ENCODE results near the gene LHX5. TPM values are rescaled to one million over a fixed set of nuclear protein-coding genes. Genes with fewer than 3 reads are reported as not detected.

LHX5 gene
- total RNA-seq, 4 donors from 2014 or later = not detected

DNA sequence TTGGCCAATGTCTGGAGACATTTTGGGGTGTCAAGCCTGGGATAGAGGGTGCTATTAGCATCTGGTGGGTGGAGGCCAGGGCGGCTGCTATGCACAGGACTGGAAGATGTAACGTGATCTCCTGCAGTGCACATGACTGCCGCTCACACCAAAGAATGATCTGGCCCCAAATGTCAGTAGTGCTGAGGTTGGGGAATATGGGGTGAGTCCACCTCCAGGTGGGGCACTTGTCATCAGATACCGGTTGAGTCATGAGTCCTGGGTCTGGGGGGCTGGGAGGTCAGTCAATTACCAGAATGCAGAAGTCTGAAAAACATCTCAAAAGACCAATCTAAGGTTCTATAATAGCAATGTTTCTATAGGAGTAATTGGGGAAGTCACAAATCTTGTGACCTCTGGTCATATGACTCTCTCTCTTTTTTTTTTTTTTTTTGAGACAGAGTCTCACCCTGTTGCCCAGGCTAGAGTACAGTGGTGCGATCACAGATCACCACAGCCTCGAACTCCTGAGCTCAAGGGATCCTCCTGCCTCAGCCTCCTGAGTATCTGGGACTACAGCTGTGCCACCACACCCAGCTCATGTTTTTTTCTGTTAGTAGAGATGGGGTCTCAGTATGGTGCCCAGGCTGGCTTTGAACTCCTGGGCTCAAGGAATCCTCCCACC is 55.4 kb downstream of the LHX5 start:
- DNase-seq (ENCODE audit: low spot score in 2 of 2) = peak in 1 of 2 donors; percentile 29
- TF ChIP-seq POLR2A (IDR thresholded peaks at IDR 0.05) = no peak
- TF ChIP-seq, protein P1, sequence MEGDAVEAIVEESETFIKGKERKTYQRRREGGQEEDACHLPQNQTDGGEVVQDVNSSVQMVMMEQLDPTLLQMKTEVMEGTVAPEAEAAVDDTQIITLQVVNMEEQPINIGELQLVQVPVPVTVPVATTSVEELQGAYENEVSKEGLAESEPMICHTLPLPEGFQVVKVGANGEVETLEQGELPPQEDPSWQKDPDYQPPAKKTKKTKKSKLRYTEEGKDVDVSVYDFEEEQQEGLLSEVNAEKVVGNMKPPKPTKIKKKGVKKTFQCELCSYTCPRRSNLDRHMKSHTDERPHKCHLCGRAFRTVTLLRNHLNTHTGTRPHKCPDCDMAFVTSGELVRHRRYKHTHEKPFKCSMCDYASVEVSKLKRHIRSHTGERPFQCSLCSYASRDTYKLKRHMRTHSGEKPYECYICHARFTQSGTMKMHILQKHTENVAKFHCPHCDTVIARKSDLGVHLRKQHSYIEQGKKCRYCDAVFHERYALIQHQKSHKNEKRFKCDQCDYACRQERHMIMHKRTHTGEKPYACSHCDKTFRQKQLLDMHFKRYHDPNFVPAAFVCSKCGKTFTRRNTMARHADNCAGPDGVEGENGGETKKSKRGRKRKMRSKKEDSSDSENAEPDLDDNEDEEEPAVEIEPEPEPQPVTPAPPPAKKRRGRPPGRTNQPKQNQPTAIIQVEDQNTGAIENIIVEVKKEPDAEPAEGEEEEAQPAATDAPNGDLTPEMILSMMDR (IDR thresholded peaks at IDR 0.05) = no peak
- no peak overlapping the region for H3K4me3 ChIP-seq (ENCODE audit: low read depth, poor library complexity, severe bottlenecking)
- WGBS, 2 donors = 30 to 40% methylated on average over 6 of the region's 6 CpGs
- intact Hi-C loops (cut with DNase I; ENCODE audit: low total_unique reads) = loop anchor here (5.0 kb wide), 1 partner anchor 1699 kb away; no protein-coding TSS in a partner anchor

DNA sequence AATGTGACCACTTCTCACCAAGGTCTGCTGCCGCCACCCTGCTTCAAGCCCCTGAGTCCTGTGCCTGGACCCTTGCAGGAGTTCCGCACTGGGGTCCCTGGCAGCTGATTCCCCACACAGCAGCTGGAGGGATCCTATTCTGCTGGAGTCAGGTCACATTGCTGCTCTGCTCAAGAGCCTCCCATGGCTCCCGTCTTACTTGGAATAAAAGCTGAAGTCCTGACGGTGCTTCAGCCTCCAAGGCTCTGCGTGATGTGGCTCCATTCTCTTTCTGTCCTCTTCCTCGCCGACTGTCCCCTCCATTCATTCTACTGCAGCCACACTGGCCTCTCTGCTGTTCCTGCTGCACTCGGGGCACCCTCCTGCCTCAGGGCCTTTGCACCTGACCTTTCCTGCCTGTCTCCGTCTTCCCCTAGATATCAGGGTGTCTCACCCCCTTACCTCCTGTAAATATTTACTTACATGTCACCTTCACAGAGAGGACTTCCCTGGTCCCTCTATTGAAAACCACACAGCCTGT is 57.1 kb downstream of the LHX5 start:
- WGBS, 2 donors = 85 to 88% methylated on average over 9 of the region's 9 CpGs
- TF ChIP-seq POLR2A (IDR thresholded peaks at IDR 0.05) = no peak
- TF ChIP-seq, protein P1 (IDR thresholded peaks at IDR 0.05) = no peak
- no peak overlapping the region for H3K4me3 ChIP-seq (ENCODE audit: low read depth, poor library complexity, severe bottlenecking)
- DNase-seq (ENCODE audit: low spot score in 2 of 2) = no peak
- intact Hi-C loops (cut with DNase I; ENCODE audit: low total_unique reads) = loop anchor here (5.0 kb wide), 1 partner anchor 1697 kb away; no protein-coding TSS in a partner anchor

DNA sequence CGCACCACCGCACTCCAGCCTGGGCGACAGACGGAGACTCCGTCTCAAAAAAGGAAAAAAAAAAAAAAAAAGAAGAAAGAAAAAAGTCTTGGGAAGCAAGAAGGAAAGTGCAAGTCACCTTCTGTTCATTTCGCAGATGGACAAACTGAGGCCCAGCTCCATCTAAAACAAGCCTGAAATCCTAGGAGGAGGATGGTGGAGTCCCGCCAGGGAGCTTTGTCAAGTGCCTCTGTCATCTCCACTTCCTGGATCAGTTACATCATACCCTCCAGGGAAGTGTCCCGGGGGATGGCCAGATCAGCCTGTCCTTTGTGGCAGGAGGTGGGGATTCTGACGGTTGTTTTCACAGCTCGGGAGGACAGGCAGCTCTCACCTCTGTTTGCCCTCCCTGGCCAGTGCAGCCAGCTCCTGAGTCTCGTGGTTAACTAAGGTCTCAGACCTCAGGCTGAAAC is 58.2 kb downstream of the LHX5 start:
- intact Hi-C loops (cut with DNase I; ENCODE audit: low total_unique reads) = no loop called here
- TF ChIP-seq, protein P1 (IDR thresholded peaks at IDR 0.05) = no peak
- no peak for TF ChIP-seq POLR2A (IDR thresholded peaks at IDR 0.05)
- no peak for DNase-seq (ENCODE audit: low spot score in 2 of 2)
- H3K4me3 ChIP-seq (ENCODE audit: low read depth, poor library complexity, severe bottlenecking) = no peak overlapping the region
- 64 to 67% methylated on average over 11 of the region's 11 CpGs for WGBS, 2 donors

Other genes with a start within 250 kb of the LHX5 start
- gene SLC8B1, start 136.8 kb downstream of the LHX5 start, total RNA-seq = 10 to 100 TPM; 31.8 to 63.4 (median 38.8) TPM
- 10 to 100 TPM; 18.9 to 41.2 (median 31.3) TPM for gene PLBD2, start 113.3 kb downstream of the LHX5 start, total RNA-seq
- gene SDS, start 68.0 kb downstream of the LHX5 start, total RNA-seq = under 1 TPM in 1 of 4 donors, not detected in 3; 0.63 TPM
- 1 to 10 TPM in 2 of 4 donors, under 1 TPM in 1, not detected in 1; 0.46 to 1.8 (median 1.4) TPM for gene SDSL, start 49.5 kb downstream of the LHX5 start, total RNA-seq